ENCODE results near the gene RNU6-8.

RNU6-8 gene

DNA sequence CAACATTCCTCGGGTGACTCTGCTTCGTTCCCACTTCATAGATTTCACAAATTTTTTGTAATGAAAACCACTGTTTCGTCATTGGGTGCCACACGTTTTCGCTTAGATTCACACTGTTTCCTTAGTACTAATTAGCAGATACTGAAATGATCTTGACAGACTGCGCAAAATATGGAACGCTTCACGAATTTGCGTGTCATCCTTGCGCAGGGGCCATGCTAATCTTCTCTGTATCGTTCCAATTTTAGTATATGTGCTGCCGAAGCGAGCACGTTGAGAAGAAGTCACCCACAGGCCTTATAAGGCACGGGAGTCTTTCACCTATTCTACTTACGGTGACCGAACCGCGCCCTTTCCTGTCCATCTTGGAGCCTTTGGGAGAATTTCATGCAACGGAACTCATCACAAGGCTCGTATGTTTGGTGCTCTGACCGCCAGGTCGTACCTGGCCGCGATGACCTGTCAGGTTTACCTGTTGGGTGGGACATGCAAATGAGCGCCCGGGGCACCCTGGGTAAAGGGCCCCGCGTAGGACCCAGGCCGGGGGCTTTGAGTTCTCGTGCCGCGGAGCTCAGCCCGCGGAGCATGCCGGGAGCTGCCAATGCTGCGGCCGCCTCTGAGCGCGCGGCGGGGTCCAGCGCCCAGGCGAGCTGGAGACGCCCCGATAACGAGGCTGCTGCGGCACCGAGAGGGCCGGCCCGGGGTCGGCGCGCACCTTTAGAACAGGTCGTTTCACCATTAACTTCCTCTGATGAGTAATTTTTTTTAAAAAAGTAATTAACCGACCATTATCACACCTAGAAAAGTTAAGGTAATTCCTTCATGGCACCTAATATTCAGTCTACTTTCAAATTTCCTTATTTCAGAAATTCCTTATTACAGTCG is at the start of gene RNU6-8:
Gene RNU6-8, minus strand, starts transcription at position 272 of the 885 bp plus-strand sequence.
- peak; percentile 82 for DNase-seq (ENCODE audit: low spot score)

DNA sequence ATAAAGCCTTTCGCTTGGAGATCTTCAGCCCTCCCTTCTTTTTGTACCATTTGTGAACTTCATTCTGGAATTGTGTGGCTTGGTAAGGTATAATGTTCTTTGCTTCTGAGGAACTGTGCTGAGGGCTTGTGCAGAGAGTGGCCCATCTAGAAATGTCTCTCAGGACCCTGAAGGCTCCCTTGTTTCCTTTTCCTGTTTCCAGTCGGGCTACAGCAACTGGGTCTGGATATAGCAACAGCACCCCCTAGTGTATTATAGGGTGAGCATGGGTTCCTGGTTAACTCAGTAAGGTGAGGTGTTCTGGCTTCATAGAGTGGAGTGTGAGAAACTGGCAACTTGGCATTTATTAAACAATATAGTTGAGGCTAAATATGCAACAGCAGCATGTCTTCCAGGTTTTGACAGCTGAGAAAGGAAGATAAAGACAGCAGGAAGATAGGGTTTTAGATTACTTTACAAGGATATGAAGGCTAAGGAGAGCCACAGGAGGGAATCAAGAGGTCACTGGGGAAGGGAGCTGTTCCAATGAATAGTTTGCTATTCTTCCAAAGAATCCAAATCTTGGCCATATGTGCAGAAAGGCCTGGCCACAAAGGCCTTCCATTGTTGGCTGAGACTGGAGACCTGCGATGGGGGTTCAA is 49.1 kb upstream of the RNU6-8 start:
- DNase-seq (ENCODE audit: low spot score) = peak; percentile 63

DNA sequence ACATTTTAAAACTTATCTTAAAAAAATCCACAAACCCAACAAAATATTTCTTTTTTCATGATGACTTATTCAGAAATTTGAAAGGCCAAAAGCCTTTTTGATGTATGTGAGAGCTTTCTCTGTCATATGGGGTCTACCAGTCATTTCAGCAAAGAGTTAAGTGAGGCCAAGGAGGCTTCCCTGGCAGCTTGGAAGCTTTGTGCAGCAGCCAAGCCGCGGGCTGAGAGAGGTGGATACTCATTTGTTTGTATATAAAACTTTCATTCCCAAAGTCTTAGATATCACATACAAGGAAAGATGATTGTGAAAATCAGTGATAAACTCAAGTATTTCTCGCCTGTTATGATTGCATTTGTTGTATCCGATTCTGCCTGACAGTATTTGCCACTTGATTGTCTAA is 48.5 kb upstream of the RNU6-8 start:
- DNase-seq (ENCODE audit: low spot score) = no peak

DNA sequence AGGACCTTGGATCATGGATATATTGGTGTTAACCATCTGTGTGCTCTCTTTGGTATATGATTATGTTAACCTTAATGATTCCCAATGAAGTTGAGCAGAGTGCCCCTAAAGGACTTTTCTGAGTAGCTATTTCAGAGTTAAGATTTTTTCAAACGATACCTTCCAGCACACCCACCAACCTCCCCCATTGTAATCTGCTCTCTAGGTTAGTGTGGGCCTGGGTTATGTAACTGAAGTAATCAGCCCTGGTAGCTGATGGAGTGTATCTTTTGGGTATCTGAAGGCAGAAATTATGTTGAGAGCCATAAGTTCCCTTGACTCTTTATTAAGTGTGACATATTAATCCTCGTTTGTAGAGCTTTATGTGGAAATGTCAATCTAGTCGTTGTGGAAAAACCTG is 47.6 kb upstream of the RNU6-8 start:
- no peak for DNase-seq (ENCODE audit: low spot score)

- no peak for DNase-seq (ENCODE audit: low spot score)
Measured at GRCh38 chr14:32249780-32250179, 46.7 kb upstream of the RNU6-8 start.

DNA sequence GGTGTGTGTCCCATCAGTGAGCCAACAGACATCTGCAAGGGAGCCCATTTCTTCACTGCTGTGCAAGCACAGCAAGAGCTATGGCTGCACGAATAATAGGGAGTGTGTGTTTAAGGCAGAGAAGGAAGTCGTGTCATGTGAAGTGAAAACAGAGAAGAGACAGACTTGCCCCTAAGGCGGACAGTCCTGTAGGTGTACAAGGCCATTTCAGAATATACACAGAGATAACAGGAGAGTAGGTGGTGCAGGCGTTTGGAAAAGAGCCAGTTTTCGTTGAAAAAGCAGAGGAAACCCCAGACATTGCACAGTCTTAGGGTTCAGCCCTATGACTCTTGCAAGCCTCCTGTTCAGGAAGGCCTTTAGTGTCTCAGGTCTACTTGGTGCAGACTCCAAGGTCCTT is 46.3 kb upstream of the RNU6-8 start:
- DNase-seq (ENCODE audit: low spot score) = no peak

- DNase-seq (ENCODE audit: low spot score) = no peak
Measured at GRCh38 chr14:32246751-32247150, 43.7 kb upstream of the RNU6-8 start.

DNA sequence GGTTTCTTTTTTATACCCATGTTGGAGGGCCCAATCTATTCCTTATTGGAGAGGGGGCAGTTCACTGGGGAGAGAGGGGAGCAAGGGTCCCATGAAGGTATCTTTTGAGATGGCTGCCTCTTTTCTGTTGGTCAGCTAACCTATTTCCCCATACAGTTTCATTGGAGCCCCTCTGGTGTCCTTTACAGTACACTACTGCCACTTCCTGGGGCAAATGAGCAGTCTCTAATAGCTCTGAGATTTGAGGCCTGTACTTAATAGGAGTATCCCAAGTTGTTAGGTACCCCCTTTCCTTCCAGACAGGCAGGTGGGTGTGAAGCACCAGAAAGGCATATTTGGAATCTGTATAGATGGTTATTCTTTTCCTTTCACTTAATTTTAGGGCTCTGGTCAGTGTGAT is 41.3 kb upstream of the RNU6-8 start:
- no peak for DNase-seq (ENCODE audit: low spot score)

GRCh38 chr14:32233260-32233659 is 30.2 kb upstream of the RNU6-8 start:
- DNase-seq (ENCODE audit: low spot score) = no peak

GRCh38 chr14:32232481-32232880 is 29.4 kb upstream of the RNU6-8 start:
- no peak for DNase-seq (ENCODE audit: low spot score)

- DNase-seq (ENCODE audit: low spot score) = no peak
Measured at GRCh38 chr14:32230695-32231280, 27.7 kb upstream of the RNU6-8 start.

DNA sequence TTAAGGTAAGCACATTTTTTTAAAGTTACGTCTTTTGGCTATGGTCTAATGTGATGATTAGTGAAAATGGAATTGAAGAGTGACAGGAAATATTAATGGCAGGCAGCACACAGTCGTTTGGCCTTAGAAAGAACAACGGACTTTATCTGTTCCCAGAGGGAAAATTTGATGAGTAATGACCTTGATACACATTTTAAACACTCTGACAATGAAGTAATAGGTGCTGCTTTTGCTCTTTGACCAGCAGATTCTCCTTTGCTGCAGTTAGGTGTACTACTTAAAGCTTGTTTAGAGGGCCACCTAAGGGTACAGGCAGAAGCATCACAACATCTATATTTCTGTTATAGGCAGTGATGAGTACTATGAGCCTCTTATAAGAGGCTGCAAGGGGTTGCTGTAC is 27.1 kb upstream of the RNU6-8 start:
- no peak for DNase-seq (ENCODE audit: low spot score)

- DNase-seq (ENCODE audit: low spot score) = no peak
Measured at GRCh38 chr14:32226056-32226455, 23.0 kb upstream of the RNU6-8 start.

DNA sequence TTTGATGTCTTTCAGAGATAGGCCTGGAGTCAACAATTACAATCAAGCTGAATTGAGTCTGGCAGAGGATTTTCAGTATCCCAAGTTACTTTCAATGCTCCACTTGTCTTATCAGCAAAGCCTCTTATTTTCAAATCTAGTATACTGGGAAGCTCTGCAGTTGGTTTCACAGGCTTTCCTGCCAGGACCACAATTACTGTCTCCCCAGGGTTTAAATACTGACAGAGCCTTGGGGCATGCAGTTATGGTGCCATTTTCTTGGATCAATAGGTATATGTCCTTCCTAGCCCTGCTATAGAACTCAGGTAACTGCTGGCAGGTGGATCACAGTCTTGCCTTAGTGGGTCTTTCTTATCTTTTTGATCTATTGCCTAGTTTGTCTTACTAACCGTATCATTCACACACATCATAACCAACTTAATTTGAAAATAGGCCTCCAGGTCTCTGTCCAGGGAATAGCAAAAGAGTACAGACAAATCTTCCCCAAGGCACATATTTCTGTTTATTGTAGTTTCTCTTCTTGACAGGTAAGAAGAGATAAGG is 22.4 kb upstream of the RNU6-8 start:
- DNase-seq (ENCODE audit: low spot score) = no peak

GRCh38 chr14:32224737-32225377 is 21.8 kb upstream of the RNU6-8 start:
- no peak for DNase-seq (ENCODE audit: low spot score)

DNA sequence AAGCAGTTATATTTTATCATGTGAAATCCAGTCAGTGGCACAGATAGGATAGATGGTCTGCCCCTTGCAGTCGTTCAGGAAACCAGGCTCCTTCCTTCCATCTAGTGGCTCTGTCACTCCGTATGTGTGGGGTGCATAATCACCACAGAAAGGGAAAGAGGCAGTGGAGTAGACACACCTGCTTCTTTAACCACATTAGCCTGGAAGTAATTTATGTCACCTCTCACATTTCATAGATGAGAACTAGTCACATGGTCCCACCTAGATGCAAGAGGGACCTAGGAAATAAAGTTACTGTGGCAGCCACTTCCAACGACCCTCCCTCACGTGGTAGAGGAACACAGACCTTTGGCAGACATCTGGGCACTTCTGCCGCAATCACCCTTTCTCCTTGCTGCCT is 14.2 kb upstream of the RNU6-8 start:
- DNase-seq (ENCODE audit: low spot score) = no peak

DNA sequence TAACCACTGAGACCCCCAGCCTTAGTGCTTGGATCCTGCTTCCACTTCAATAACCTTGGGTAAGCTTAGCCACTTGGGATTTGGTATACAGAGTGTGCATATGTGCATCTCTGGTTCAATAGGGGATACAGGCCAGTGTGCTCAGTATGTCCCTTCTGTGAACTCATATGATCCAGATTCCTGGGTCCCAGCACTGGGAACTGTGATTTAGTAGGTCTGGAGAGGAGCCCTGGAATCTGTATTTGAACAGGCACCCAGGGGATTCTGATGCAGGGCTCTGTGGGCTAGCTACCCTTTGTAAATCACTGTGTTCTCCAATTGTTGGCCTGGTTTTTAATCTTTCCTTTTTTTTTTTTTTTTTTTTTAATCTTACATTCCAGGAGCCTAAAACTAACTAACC is 9.8 kb upstream of the RNU6-8 start:
- DNase-seq (ENCODE audit: low spot score) = no peak

GRCh38 chr14:32211068-32211404 is 8.0 kb upstream of the RNU6-8 start:
- no peak for DNase-seq (ENCODE audit: low spot score)

DNA sequence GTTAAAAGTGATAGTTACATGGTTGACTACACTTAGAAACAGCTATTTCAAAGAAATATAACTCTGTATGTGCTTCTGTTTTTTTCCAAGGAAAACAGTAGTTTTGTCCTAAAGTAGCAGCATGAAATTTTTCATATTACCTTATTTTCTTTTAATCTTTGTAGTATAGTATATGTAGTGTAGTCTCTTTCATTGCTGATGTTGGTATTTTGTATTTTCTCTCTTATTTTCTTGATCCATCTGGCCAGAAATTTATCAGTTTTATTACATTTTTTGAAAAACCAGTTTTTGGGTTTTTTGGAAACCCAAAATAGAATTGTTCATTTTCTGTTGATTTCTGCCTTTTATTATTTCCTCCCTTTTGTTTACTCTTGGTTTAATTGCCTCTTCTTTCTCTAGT is 6.4 kb upstream of the RNU6-8 start:
- no peak for DNase-seq (ENCODE audit: low spot score)

DNA sequence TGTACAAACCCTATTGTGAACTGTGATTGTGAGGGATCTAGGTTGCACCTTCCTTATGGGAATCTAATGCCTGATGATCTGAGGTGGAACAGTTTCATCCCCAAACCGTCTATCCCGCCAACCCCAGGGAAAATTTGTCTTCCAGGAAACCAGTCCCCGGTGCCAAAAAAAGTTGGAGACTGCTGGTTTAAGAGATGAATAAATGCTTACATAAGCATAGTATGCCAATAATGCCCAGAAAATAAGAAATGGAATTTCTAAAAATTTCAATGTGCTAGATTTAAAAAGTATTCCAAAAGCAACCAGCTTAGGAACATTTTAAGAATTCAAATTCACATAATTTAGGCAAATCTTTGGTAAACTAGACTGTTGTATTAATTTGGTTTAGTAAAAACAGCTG is 5.4 kb upstream of the RNU6-8 start:
- no peak for DNase-seq (ENCODE audit: low spot score)

GRCh38 chr14:32206552-32206951 is 3.5 kb upstream of the RNU6-8 start:
- DNase-seq (ENCODE audit: low spot score) = no peak

DNA sequence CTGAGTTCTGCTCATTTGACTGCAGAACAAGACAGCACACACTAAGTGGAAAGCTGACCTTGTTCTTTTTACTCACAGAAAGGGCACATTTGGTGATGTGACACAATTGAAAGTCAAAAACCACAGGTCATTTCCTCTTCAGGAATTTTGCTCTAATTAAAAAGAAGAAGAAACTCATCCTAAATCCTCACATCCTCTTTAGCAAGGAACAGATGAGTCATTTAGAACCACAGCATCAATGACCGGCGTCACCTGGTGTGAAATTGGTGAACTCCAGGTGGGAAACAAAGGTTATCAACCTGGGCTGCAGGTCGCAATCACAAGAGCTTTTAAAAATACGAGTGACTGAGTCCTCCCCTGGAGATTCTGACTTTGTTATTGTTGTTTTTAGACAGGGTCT is 2.9 kb upstream of the RNU6-8 start:
- no peak for DNase-seq (ENCODE audit: low spot score)

DNA sequence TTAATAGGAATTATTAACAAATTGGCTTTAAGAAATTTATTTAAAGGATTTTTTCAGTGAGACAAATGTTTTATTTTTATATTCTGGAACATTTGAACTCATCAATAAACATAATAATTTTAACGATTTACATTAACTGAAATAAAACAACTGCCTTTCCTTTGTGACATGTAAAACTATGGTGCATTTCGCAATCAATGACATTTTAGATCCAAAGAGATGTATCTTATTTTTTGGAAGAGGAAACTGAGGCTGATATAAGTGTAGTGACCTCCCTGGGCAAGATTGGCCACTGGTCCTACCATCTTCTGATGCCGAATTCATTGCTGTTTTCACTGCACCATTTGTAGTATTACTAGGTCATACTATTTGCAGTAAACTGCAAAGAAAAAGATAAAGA is 2.5 kb upstream of the RNU6-8 start:
- no peak for DNase-seq (ENCODE audit: low spot score)

All from germinal center (tissue), 1 donor.